Breast epithelium (tissue), 3 donors: ENCODE results near the gene FYCO1.

Experiments
- POLR2A ChIP-seq: fragments of 450-650 bp; IDR thresholded peaks from one replicate; pipeline ENCODE4 v1.6.1; 2016; ENCODE audit warnings: antibody characterized with exemption, mild to moderate bottlenecking, moderate library complexity
- POLR2AphosphoS5 ChIP-seq, 3 donors: sonication (generic); formaldehyde crosslinking; IDR thresholded peaks; one replicate each; pipeline ENCODE4 v1.6.1; 2017; ENCODE audit warnings: antibody characterized with exemption in 3 of 3
- TF ChIP-seq, protein P1 (sequence below), 3 donors: fragments of 450-650 bp; IDR thresholded peaks; one replicate each; pipeline ENCODE4 v1.5.1; 2016 to 2017; ENCODE audit warnings: antibody characterized with exemption in 3 of 3, mild to moderate bottlenecking in 3 of 3, moderate library complexity in 3 of 3

GRCh38 chr3:45922950-45923590 is 72.6 kb downstream of the FYCO1 start:
- TF ChIP-seq POLR2A (no peak), POLR2AphosphoS5 (IDR thresholded peaks at IDR 0.05) (no peak)
- TF ChIP-seq, protein P1, sequence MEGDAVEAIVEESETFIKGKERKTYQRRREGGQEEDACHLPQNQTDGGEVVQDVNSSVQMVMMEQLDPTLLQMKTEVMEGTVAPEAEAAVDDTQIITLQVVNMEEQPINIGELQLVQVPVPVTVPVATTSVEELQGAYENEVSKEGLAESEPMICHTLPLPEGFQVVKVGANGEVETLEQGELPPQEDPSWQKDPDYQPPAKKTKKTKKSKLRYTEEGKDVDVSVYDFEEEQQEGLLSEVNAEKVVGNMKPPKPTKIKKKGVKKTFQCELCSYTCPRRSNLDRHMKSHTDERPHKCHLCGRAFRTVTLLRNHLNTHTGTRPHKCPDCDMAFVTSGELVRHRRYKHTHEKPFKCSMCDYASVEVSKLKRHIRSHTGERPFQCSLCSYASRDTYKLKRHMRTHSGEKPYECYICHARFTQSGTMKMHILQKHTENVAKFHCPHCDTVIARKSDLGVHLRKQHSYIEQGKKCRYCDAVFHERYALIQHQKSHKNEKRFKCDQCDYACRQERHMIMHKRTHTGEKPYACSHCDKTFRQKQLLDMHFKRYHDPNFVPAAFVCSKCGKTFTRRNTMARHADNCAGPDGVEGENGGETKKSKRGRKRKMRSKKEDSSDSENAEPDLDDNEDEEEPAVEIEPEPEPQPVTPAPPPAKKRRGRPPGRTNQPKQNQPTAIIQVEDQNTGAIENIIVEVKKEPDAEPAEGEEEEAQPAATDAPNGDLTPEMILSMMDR (IDR thresholded peaks at IDR 0.05) = no peak
